HepG2 (cell line): ENCODE data around the gene RAB40C. TPM values are rescaled to one million over a fixed set of nuclear protein-coding genes. Genes with fewer than 3 reads are reported as not detected.

ENCODE experiments used
- ATF3 ChIP-seq: sonication (generic); formaldehyde crosslinking; IDR thresholded peaks from 2 replicates; pipeline ENCODE4 v1.4.0; 2020; ENCODE audit warnings: missing genetic modification reagents
- ATF4 ChIP-seq, 2 experiments: fragments of 450-650 bp in 1 of 2; sonication (generic) in 1 of 2; formaldehyde crosslinking; IDR thresholded peaks; 2 replicates each; pipeline versions ENCODE4 v1.5.0 to v1.8.0; 2020 to 2022; ENCODE audit warnings: mild to moderate bottlenecking in 1 of 2, missing genetic modification reagents in 1 of 2
- CHD2 ChIP-seq: IDR thresholded peaks from 2 replicates; pipeline ENCODE4 v1.6.1; 2011; ENCODE audit warnings: low read depth, low read length, improper control_type of control experiment
- DMAP1 ChIP-seq: IDR thresholded peaks from 2 replicates; pipeline ENCODE4 v1.6.1; 2016
- DPF2 ChIP-seq: sonication (generic); formaldehyde crosslinking; IDR thresholded peaks from 2 replicates; pipeline ENCODE4 v1.4.0; 2020; ENCODE audit warnings: mild to moderate bottlenecking, low read depth, missing genetic modification reagents, borderline replicate concordance
- ERF ChIP-seq: IDR thresholded peaks from 2 replicates; pipeline ENCODE4 v1.6.1; 2018; ENCODE audit warnings: missing biosample characterization, missing genetic modification reagents
- ETV6 ChIP-seq: sonication (generic); formaldehyde crosslinking; conservative IDR thresholded peaks from 2 replicates; pipeline ENCODE4 v1.4.0; 2020; ENCODE audit warnings: missing genetic modification reagents
- HNRNPL ChIP-seq: fragments of 200-400 bp; formaldehyde crosslinking; IDR thresholded peaks from 2 replicates; pipeline ENCODE4 v1.6.1; 2017; ENCODE audit warnings: mild to moderate bottlenecking, low read depth, low read length
- KDM2A ChIP-seq: sonication (generic); formaldehyde crosslinking; IDR thresholded peaks from 2 replicates; pipeline ENCODE4 v1.4.0; 2020; ENCODE audit warnings: low read depth, missing genetic modification reagents, borderline replicate concordance
- KLF15 ChIP-seq: sonication (generic); formaldehyde crosslinking; IDR thresholded peaks from 2 replicates; pipeline ENCODE4 v1.8.1; 2023; ENCODE audit warnings: borderline replicate concordance, mild to moderate bottlenecking, inconsistent platforms, missing genetic modification reagents, mixed read lengths
- NFATC3 ChIP-seq: sonication (generic); formaldehyde crosslinking; IDR thresholded peaks from 2 replicates; pipeline ENCODE4 v1.5.1; 2020; ENCODE audit warnings: mild to moderate bottlenecking, missing genetic modification reagents
- NFE2L2 ChIP-seq: fragments of 150-350 bp; IDR thresholded peaks from 2 replicates; pipeline ENCODE4 v1.6.1; 2014; ENCODE audit warnings: low read length
- PHF5A ChIP-seq: IDR thresholded peaks from one replicate; pipeline ENCODE4 v1.6.1; 2018; ENCODE audit warnings: low read depth, missing genetic modification reagents; ENCODE audit not compliant: unreplicated experiment
- PRDM15 ChIP-seq: sonication (generic); formaldehyde crosslinking; IDR thresholded peaks from 2 replicates; pipeline ENCODE4 v1.4.0; 2020; ENCODE audit warnings: missing genetic modification reagents
- SPEN ChIP-seq: sonication (generic); formaldehyde crosslinking; IDR thresholded peaks from 2 replicates; pipeline ENCODE4 v1.5.1; 2020; ENCODE audit warnings: low read depth, mild to moderate bottlenecking, missing genetic modification reagents
- YEATS4 ChIP-seq: sonication (generic); formaldehyde crosslinking; IDR thresholded peaks from 2 replicates; pipeline ENCODE4 v1.4.0; 2020; ENCODE audit warnings: missing genetic modification reagents, borderline replicate concordance
- ZBTB20 ChIP-seq: sonication (generic); formaldehyde crosslinking; IDR thresholded peaks from 2 replicates; pipeline ENCODE4 v1.8.1; 2023; ENCODE audit warnings: missing genetic modification reagents, low read depth, mild to moderate bottlenecking, borderline replicate concordance
- ZFP36L1 ChIP-seq: sonication (generic); formaldehyde crosslinking; IDR thresholded peaks from 2 replicates; pipeline ENCODE4 v1.8.0; 2022; ENCODE audit warnings: mild to moderate bottlenecking, missing genetic modification reagents, moderate library complexity
- ZNF143 ChIP-seq: sonication (generic); formaldehyde crosslinking; IDR thresholded peaks from 2 replicates; pipeline ENCODE4 v1.4.0; 2020; ENCODE audit warnings: missing genetic modification reagents
- ZNF597 ChIP-seq: sonication (generic); formaldehyde crosslinking; IDR thresholded peaks from 2 replicates; pipeline ENCODE4 v1.5.0; 2020; ENCODE audit warnings: missing genetic modification reagents
- ZNF761 ChIP-seq: sonication (generic); formaldehyde crosslinking; conservative IDR thresholded peaks from 2 replicates; pipeline ENCODE4 v1.4.0; 2020; ENCODE audit warnings: mild to moderate bottlenecking, missing genetic modification reagents
- ZNF780A ChIP-seq: sonication (generic); formaldehyde crosslinking; IDR thresholded peaks from 2 replicates; pipeline ENCODE4 v1.8.0; 2022; ENCODE audit warnings: mild to moderate bottlenecking, missing genetic modification reagents, moderate library complexity
- ZSCAN21 ChIP-seq: sonication (generic); formaldehyde crosslinking; IDR thresholded peaks from 2 replicates; pipeline ENCODE4 v1.8.0; 2022; ENCODE audit warnings: mild to moderate bottlenecking, missing genetic modification reagents, moderate library complexity, borderline replicate concordance
- ZSCAN30 ChIP-seq: sonication (generic); formaldehyde crosslinking; IDR thresholded peaks from 2 replicates; pipeline ENCODE4 v1.5.0; 2020; ENCODE audit warnings: mild to moderate bottlenecking, missing genetic modification reagents
- polyA plus RNA-seq, 8 experiments: library from polyadenylated mRNA; depleted of rRNA in 3 of 8; stranded (reverse) in 7 of 8; unstranded in 1 of 8; fragments of >200 nt; fragmentation: Illumina TruSeq in 4 of 8; extraction: Trizol in 4 of 8; gene quantifications; 2 replicates each; pipeline versions ENCODE4 v1.2.1 to v1.2.3, GENCODE V29; 2011 to 2016; ENCODE audit warnings: low read depth in 4 of 8, missing spikeins in 1 of 8, mixed read lengths in 1 of 8; ENCODE audit not compliant: insufficient read depth in 1 of 8
- total RNA-seq, 5 experiments: library from RNA; depleted of rRNA; stranded (reverse); fragments of >200 nt; fragmentation: Illumina TruSeq; extraction: Trizol; gene quantifications; 2 replicates each; pipeline ENCODE4 v1.2.3, GENCODE V29; 2016; ENCODE audit warnings: low read depth in 1 of 5

RAB40C gene
- total and polyA plus RNA-seq, 2 of the 13 experiments (the other 11 are each of a cell fraction or from before 2014, with no cell fraction given): 7.7 to 11.5 TPM

DNA sequence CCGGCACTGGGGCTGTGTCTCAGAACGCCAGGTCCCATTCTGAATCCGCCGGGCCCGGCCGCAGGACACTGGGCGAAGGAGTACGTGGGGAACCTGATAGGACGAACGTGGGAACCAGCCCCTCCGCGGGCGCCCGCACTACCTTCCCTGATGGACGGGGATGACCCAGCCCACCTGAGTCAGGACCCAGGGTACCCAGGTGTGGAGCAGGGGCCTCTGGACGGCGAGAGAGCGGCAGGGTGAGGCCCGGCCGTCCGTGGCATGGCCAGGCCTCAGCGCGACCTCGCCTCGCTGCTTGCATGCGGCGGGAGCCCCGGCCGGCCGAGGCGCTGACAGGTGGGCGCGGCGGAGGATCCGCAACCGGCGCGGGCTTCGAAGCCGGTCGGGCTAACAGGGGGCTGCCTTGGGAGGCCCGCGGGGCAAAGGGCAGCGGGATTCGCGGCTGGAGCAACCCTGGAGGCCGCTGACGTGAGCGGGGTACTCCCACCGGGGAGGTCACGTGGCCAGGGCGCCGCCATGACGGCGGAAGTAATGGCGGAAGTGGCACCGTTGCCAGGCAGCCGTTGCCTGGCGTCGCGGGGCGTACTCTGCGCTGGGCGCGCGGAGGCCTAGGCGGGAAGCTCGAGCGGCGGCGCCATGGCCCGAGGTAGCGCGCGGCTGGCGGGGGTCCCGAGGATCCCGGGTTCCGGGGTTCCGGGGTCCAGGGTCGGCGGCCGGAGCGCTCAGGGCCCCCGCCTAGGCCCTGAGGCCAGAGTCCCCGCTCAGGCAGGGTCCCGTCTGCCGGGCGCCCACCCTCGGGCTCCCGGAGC lies 59.1 kb downstream of the RAB40C start, which contains the start of gene WDR90 (continued):
- TF ChIP-seq KDM2A: peak; percentile 98
- TF ChIP-seq DMAP1 (CRISPR knock-in tag): peak; percentile 81
- TF ChIP-seq YEATS4 (CRISPR knock-in tag): peak; percentile 80; the same call in 1 of the 2 replicates
- TF ChIP-seq DPF2: no peak
- TF ChIP-seq ATF4 (CRISPR knock-in tag; IDR thresholded peaks at IDR 0.05): peak in 1 of 2 experiments; percentile 84; a peak in 2 of 4 replicates
- TF ChIP-seq ZNF143 (CRISPR knock-in tag): peak; percentile 63
- peak; percentile 73; the same call in 1 of the 2 replicates for TF ChIP-seq HNRNPL
- TF ChIP-seq ZNF597: no peak
- TF ChIP-seq ZNF780A (CRISPR knock-in tag): 0 out of 2 replicates have a peak, but pooled peaks have one; percentile 72
- TF ChIP-seq ZNF761 (CRISPR knock-in tag): peak; percentile 30; the same call in 1 of the 2 replicates
- peak; percentile 96 for TF ChIP-seq ETV6 (CRISPR knock-in tag)
- TF ChIP-seq PHF5A (CRISPR knock-in tag): no peak
- TF ChIP-seq NFATC3: no peak
- peak; percentile 76 for TF ChIP-seq ERF (CRISPR knock-in tag)
- no peak for TF ChIP-seq PRDM15 (CRISPR knock-in tag)
- TF ChIP-seq ATF3 (CRISPR knock-in tag): peak; percentile 69; the same call in 1 of the 2 replicates
- no peak for TF ChIP-seq ZSCAN30 (CRISPR knock-in tag)
- no peak; the same call in 1 of the 2 replicates for TF ChIP-seq KLF15
- TF ChIP-seq CHD2: peak; percentile 69
- TF ChIP-seq ZSCAN21 (CRISPR knock-in tag): peak; percentile 67; the same call in 1 of the 2 replicates
- TF ChIP-seq NFE2L2: no peak
- TF ChIP-seq ZBTB20: peak; percentile 66
- no peak for TF ChIP-seq ZFP36L1 (CRISPR knock-in tag)
- peak; percentile 98 for TF ChIP-seq SPEN
